ENCODE data around the gene CILP.

CILP gene

DNA sequence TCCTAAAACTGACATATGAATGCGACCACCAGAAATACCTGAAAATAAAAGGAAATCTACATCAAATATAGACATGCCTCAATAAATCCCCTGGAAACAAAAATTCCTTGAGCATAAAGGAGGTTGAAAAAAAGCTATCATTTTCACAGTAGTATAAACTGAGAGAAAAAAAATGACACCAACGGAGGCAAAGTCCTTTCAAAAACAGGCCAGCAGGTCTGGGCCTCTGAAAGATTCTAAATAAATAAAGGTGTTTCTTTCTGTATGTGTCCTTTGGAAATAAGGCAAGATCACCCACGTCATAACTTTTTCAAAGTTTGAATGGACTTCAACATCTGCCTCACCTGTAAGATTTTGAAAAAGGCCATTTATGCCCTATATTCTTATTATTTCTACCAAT is 31.1 kb downstream of the CILP start:
- no peak overlapping the region for H3K27ac ChIP-seq (ENCODE audit: low read length)
- H3K79me2 ChIP-seq (ENCODE audit: low read length) = peaks cover 68% of the 10 kb centered on the region
- peaks cover 35% of the 10 kb centered on the region for H4K20me1 ChIP-seq (ENCODE audit: insufficient read depth, low read length)
- peaks cover 16% of the 10 kb centered on the region for H3K4me1 ChIP-seq (ENCODE audit: low read length)
- H3K9ac ChIP-seq (ENCODE audit: low read length) = no peak overlapping the region
- H3K27me3 ChIP-seq (ENCODE audit: low read depth, low read length) = no peaks in the 10 kb centered on the region
- TF ChIP-seq, protein P1, sequence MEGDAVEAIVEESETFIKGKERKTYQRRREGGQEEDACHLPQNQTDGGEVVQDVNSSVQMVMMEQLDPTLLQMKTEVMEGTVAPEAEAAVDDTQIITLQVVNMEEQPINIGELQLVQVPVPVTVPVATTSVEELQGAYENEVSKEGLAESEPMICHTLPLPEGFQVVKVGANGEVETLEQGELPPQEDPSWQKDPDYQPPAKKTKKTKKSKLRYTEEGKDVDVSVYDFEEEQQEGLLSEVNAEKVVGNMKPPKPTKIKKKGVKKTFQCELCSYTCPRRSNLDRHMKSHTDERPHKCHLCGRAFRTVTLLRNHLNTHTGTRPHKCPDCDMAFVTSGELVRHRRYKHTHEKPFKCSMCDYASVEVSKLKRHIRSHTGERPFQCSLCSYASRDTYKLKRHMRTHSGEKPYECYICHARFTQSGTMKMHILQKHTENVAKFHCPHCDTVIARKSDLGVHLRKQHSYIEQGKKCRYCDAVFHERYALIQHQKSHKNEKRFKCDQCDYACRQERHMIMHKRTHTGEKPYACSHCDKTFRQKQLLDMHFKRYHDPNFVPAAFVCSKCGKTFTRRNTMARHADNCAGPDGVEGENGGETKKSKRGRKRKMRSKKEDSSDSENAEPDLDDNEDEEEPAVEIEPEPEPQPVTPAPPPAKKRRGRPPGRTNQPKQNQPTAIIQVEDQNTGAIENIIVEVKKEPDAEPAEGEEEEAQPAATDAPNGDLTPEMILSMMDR (IDR thresholded peaks at IDR 0.05; ENCODE audit: low read depth, low read length) = no peak
- TF ChIP-seq EZH2phosphoT487 (IDR thresholded peaks at IDR 0.05; ENCODE audit: low read depth) = no peak
- no peak overlapping the region for H2AFZ ChIP-seq (ENCODE audit: low read depth, low read length)
- H3K4me3 ChIP-seq (ENCODE audit: low read length) = no peak overlapping the region
- H3K9me3 ChIP-seq (ENCODE audit: insufficient read depth, low read length) = no peaks in the 10 kb centered on the region
- no peak overlapping the region for H3K4me2 ChIP-seq (ENCODE audit: low read length)
- peaks cover 40% of the 10 kb centered on the region for H3K36me3 ChIP-seq (replicated peaks; ENCODE audit: low read depth, low read length)

DNA sequence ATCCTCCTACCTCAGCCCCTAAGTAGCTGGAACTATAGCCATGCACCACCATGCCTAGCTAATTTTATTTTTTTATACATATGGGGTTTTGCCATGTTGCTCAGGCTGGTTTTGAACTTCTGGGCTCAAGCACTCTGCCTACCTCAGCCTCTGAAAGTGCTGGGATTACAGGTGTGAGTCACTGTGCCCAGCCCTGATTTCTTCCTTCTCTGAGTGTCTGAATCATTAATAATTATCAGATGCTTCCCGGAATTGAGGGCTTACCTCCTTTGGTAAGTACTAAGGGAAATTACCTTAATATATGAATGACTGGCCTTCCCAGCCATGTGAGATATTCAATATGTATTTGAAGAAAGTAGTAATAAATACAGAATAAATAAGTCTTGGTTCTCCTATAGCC is 33.4 kb downstream of the CILP start:
- Histone ChIP-seq H2AFZ (ENCODE audit: low read depth, low read length) (no peak overlapping the region), H3K79me2 (ENCODE audit: low read length) (peaks cover 53% of the 10 kb centered on the region), H3K9ac (ENCODE audit: low read length) (no peak overlapping the region), H3K4me3 (ENCODE audit: low read length) (no peak overlapping the region), H3K27me3 (ENCODE audit: low read depth, low read length) (no peaks in the 10 kb centered on the region), H3K9me3 (ENCODE audit: insufficient read depth, low read length) (no peaks in the 10 kb centered on the region), H3K36me3 (replicated peaks; ENCODE audit: low read depth, low read length) (peaks cover 53% of the 10 kb centered on the region), H3K27ac (ENCODE audit: low read length) (no peak overlapping the region), H3K4me2 (ENCODE audit: low read length) (no peak overlapping the region), H4K20me1 (ENCODE audit: insufficient read depth, low read length) (peaks cover 45% of the 10 kb centered on the region), H3K4me1 (ENCODE audit: low read length) (peaks cover 8% of the 10 kb centered on the region)
- TF ChIP-seq EZH2phosphoT487 (IDR thresholded peaks at IDR 0.05; ENCODE audit: low read depth) = no peak

GRCh38 chr15:65176056-65176455 is 35.2 kb downstream of the CILP start:
- H3K79me2 ChIP-seq (ENCODE audit: low read length) = peaks cover 47% of the 10 kb centered on the region
- peaks cover 67% of the 10 kb centered on the region for H3K36me3 ChIP-seq (replicated peaks; ENCODE audit: low read depth, low read length)

GRCh38 chr15:65175511-65175910 is 35.8 kb downstream of the CILP start:
- no peak overlapping the region for H3K4me3 ChIP-seq (ENCODE audit: low read length)
- H3K9me3 ChIP-seq (ENCODE audit: insufficient read depth, low read length) = no peaks in the 10 kb centered on the region
- H3K36me3 ChIP-seq (replicated peaks; ENCODE audit: low read depth, low read length) = peaks cover 69% of the 10 kb centered on the region
- H3K4me2 ChIP-seq (ENCODE audit: low read length) = no peak overlapping the region
- no peaks in the 10 kb centered on the region for H3K27me3 ChIP-seq (ENCODE audit: low read depth, low read length)
- no peak overlapping the region for H3K9ac ChIP-seq (ENCODE audit: low read length)
- peaks cover 41% of the 10 kb centered on the region for H3K79me2 ChIP-seq (ENCODE audit: low read length)
- H4K20me1 ChIP-seq (ENCODE audit: insufficient read depth, low read length) = peaks cover 42% of the 10 kb centered on the region
- TF ChIP-seq, protein P1 (IDR thresholded peaks at IDR 0.05; ENCODE audit: low read depth, low read length) = no peak
- TF ChIP-seq EZH2phosphoT487 (IDR thresholded peaks at IDR 0.05; ENCODE audit: low read depth) = no peak
- H3K27ac ChIP-seq (ENCODE audit: low read length) = no peak overlapping the region
- peaks cover 15% of the 10 kb centered on the region for H3K4me1 ChIP-seq (ENCODE audit: low read length)
- H2AFZ ChIP-seq (ENCODE audit: low read depth, low read length) = no peak overlapping the region

More at GRCh38 chr15:65176056-65176455, 35.2 kb downstream of the CILP start:
- TF ChIP-seq, protein P1 (IDR thresholded peaks at IDR 0.05; ENCODE audit: low read depth, low read length) = no peak
- TF ChIP-seq EZH2phosphoT487 (IDR thresholded peaks at IDR 0.05; ENCODE audit: low read depth) = no peak
- Histone ChIP-seq H3K9ac (ENCODE audit: low read length) (no peak overlapping the region), H4K20me1 (ENCODE audit: insufficient read depth, low read length) (peaks cover 43% of the 10 kb centered on the region), H2AFZ (ENCODE audit: low read depth, low read length) (no peak overlapping the region), H3K27me3 (ENCODE audit: low read depth, low read length) (no peaks in the 10 kb centered on the region), H3K4me3 (ENCODE audit: low read length) (no peak overlapping the region), H3K4me1 (ENCODE audit: low read length) (peaks cover 12% of the 10 kb centered on the region), H3K9me3 (ENCODE audit: insufficient read depth, low read length) (no peaks in the 10 kb centered on the region), H3K27ac (ENCODE audit: low read length) (no peak overlapping the region), H3K4me2 (ENCODE audit: low read length) (no peak overlapping the region)

Measured in OCI-LY3 (cell line).